HepG2 (cell line): Measurements from ENCODE around the gene TMCC2. TPM values are rescaled to one million over a fixed set of nuclear protein-coding genes. Genes with fewer than 3 reads are reported as not detected.
A peak's percentile ranks its signal among the peaks of the same experiment; 100 is the strongest.

ENCODE experiments used
- BCL6 ChIP-seq: IDR thresholded peaks from 2 replicates; pipeline ENCODE4 v1.6.1; 2016; ENCODE audit warnings: missing genetic modification reagents, missing compliant biosample characterization
- BHLHE40 ChIP-seq: IDR thresholded peaks from 2 replicates; pipeline ENCODE4 v1.6.1; 2011; ENCODE audit warnings: low read length, improper control_type of control experiment
- CHD2 ChIP-seq: IDR thresholded peaks from 2 replicates; pipeline ENCODE4 v1.6.1; 2011; ENCODE audit warnings: low read depth, low read length, improper control_type of control experiment
- EED ChIP-seq: sonication (generic); formaldehyde crosslinking; IDR thresholded peaks from 2 replicates; pipeline ENCODE4 v1.5.0; 2020; ENCODE audit warnings: mild to moderate bottlenecking, missing genetic modification reagents
- FOXA3 ChIP-seq: IDR thresholded peaks from 2 replicates; pipeline ENCODE4 v1.6.1; 2016; ENCODE audit warnings: missing genetic modification reagents, missing compliant biosample characterization
- HNF4G ChIP-seq, 2 experiments: sonication (generic) in 1 of 2; formaldehyde crosslinking in 1 of 2; IDR thresholded peaks; 2 replicates each; pipeline versions ENCODE4 v1.4.0 to v1.6.1; 2011 to 2020; ENCODE audit warnings: borderline replicate concordance in 2 of 2, low read depth in 2 of 2, mild to moderate bottlenecking in 2 of 2, low read length in 1 of 2, missing genetic modification reagents in 1 of 2, moderate library complexity in 1 of 2
- MXI1 ChIP-seq: IDR thresholded peaks from 3 replicates; pipeline ENCODE4 v1.6.1; 2012; ENCODE audit warnings: low read depth, low read length, inconsistent platforms, borderline replicate concordance
- PHF5A ChIP-seq: IDR thresholded peaks from one replicate; pipeline ENCODE4 v1.6.1; 2018; ENCODE audit warnings: low read depth, missing genetic modification reagents; ENCODE audit not compliant: unreplicated experiment
- RBM22 ChIP-seq: fragments of 200-400 bp; formaldehyde crosslinking; optimal IDR thresholded peaks from 2 replicates; pipeline ENCODE3; 2017; ENCODE audit warnings: mild to moderate bottlenecking, low read length, moderate library complexity
- REL ChIP-seq: sonication (generic); formaldehyde crosslinking; conservative IDR thresholded peaks from 2 replicates; pipeline ENCODE4 v1.8.0; 2022; ENCODE audit warnings: mild to moderate bottlenecking, missing genetic modification reagents, moderate library complexity
- SPEN ChIP-seq: sonication (generic); formaldehyde crosslinking; IDR thresholded peaks from 2 replicates; pipeline ENCODE4 v1.5.1; 2020; ENCODE audit warnings: low read depth, mild to moderate bottlenecking, missing genetic modification reagents
- ZBTB38 ChIP-seq: sonication (generic); formaldehyde crosslinking; IDR thresholded peaks from 2 replicates; pipeline ENCODE4 v1.5.1; 2020; ENCODE audit warnings: mild to moderate bottlenecking, missing genetic modification reagents
- ZBTB7A ChIP-seq: sonication (generic); formaldehyde crosslinking; IDR thresholded peaks from 2 replicates; pipeline ENCODE4 v1.8.0; 2022; ENCODE audit warnings: mild to moderate bottlenecking, missing genetic modification reagents
- ZMYM3 ChIP-seq: sonication (generic); formaldehyde crosslinking; IDR thresholded peaks from 2 replicates; pipeline ENCODE4 v1.5.1; 2020; ENCODE audit warnings: mild to moderate bottlenecking, missing genetic modification reagents
- ZNF207 ChIP-seq: fragments of 450-650 bp; IDR thresholded peaks from 2 replicates; pipeline ENCODE4 v1.6.1; 2016; ENCODE audit warnings: antibody characterized with exemption, borderline replicate concordance
- ZNF263 ChIP-seq: sonication (generic); formaldehyde crosslinking; IDR thresholded peaks from 2 replicates; pipeline ENCODE4 v1.4.0; 2020; ENCODE audit warnings: missing genetic modification reagents
- ZNF468 ChIP-seq: sonication (generic); formaldehyde crosslinking; IDR thresholded peaks from 2 replicates; pipeline ENCODE4 v1.8.0; 2022; ENCODE audit warnings: mild to moderate bottlenecking, moderate library complexity, missing genetic modification reagents
- ZNF567 ChIP-seq: sonication (generic); formaldehyde crosslinking; IDR thresholded peaks from 2 replicates; pipeline ENCODE4 v1.8.1; 2023; ENCODE audit warnings: mild to moderate bottlenecking, missing genetic modification reagents, borderline replicate concordance
- ZNF607 ChIP-seq: sonication (generic); formaldehyde crosslinking; IDR thresholded peaks from 2 replicates; pipeline ENCODE4 v1.5.1; 2020; ENCODE audit warnings: missing genetic modification reagents, mild to moderate bottlenecking, borderline replicate concordance
- ZNF672 ChIP-seq: sonication (generic); formaldehyde crosslinking; IDR thresholded peaks from 2 replicates; pipeline ENCODE4 v1.8.1; 2022; ENCODE audit warnings: missing genetic modification reagents
- ZNF780A ChIP-seq: sonication (generic); formaldehyde crosslinking; IDR thresholded peaks from 2 replicates; pipeline ENCODE4 v1.8.0; 2022; ENCODE audit warnings: mild to moderate bottlenecking, missing genetic modification reagents, moderate library complexity
- ZNF792 ChIP-seq: IDR thresholded peaks from 2 replicates; pipeline ENCODE4 v1.6.1; 2016
- polyA plus RNA-seq, 8 experiments: library from polyadenylated mRNA; depleted of rRNA in 3 of 8; stranded (reverse) in 7 of 8; unstranded in 1 of 8; fragments of >200 nt; fragmentation: Illumina TruSeq in 4 of 8; extraction: Trizol in 4 of 8; gene quantifications; 2 replicates each; pipeline versions ENCODE4 v1.2.1 to v1.2.3, GENCODE V29; 2011 to 2016; ENCODE audit warnings: low read depth in 4 of 8, missing spikeins in 1 of 8, mixed read lengths in 1 of 8; ENCODE audit not compliant: insufficient read depth in 1 of 8
- total RNA-seq, 5 experiments: library from RNA; depleted of rRNA; stranded (reverse); fragments of >200 nt; fragmentation: Illumina TruSeq; extraction: Trizol; gene quantifications; 2 replicates each; pipeline ENCODE4 v1.2.3, GENCODE V29; 2016; ENCODE audit warnings: low read depth in 1 of 5
- TF ChIP-seq, protein P1 (sequence below): sonication (generic); formaldehyde crosslinking; IDR thresholded peaks from 2 replicates; pipeline ENCODE4 v1.4.0; 2020; ENCODE audit warnings: missing genetic modification reagents
- TF ChIP-seq, protein P2 (sequence below), 2 experiments: sonication (generic) in 1 of 2; formaldehyde crosslinking in 1 of 2; IDR thresholded peaks; 2 replicates each; pipeline versions ENCODE4 v1.4.0 to v1.6.1; 2018 to 2020; ENCODE audit warnings: missing genetic modification reagents in 2 of 2, borderline replicate concordance in 1 of 2, low read depth in 1 of 2, mild to moderate bottlenecking in 1 of 2, missing biosample characterization in 1 of 2
- TF ChIP-seq, protein P3 (sequence below): sonication (generic); formaldehyde crosslinking; IDR thresholded peaks from 2 replicates; pipeline ENCODE4 v1.5.0; 2020; ENCODE audit warnings: mild to moderate bottlenecking, missing genetic modification reagents, moderate library complexity

The TMCC2 gene
- total and polyA plus RNA-seq, 2 of the 13 experiments (the other 11 are each of a cell fraction or from before 2014, with no cell fraction given): 0.12 to 0.24 TPM

DNA sequence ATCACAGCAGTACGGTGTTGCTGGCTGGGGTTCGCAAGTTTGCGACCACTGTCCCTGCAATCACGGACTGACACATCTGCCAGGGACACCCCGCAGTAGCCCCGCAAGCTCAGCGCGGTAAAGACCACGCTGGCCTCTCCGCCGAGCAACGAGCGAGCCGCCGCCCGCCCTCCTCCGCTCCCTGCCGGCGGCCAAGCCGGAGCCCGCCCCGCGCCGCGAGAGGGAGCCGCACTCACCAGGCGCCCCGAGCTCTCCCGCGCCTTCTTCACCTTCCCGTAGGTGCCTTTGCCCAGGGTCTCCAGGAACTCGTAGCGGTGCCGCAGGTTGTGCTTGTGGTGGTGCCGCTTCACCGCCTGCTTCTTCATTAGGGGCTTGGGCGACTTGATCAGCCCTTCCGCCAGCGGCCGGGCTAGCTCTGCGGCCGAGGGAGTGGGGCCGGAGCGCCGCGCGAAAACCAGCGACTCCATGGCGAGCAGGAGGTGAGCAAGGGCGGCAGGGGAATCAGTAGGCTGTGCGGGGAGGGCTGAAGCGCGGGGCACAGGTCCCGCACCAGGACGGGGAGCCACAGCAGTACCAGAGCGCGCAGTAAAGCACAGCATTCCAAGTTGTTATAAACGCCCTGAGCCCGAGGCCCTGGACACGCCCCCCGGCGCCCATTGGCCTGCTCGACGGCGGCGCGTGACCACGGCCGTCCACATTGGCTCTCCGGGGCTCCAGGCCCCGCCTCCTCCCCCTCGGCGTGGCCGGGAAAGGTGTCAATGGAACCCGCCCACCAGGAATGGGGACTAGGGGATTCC lies 93.6 kb downstream of the TMCC2 start, which contains the start of gene NUAK2 (continued):
- TF ChIP-seq ZNF792 (CRISPR knock-in tag) (no peak; the same call in 1 of the 2 replicates), ZMYM3 (CRISPR knock-in tag) (no peak), ZNF607 (CRISPR knock-in tag) (no peak), HNF4G (IDR thresholded peaks at IDR 0.05; ENCODE audit: borderline replicate concordance, low read depth, low read length) (no peak), HNF4G (CRISPR knock-in tag; IDR thresholded peaks at IDR 0.05; ENCODE audit: borderline replicate concordance, low read depth) (no peak), ZNF207 (no peak), REL (CRISPR knock-in tag) (no peak), ZNF780A (CRISPR knock-in tag) (no peak), MXI1 (peak; percentile 16; the same call in 1 of the 3 replicates), ZBTB38 (CRISPR knock-in tag) (no peak), RBM22 (no peak), ZNF263 (CRISPR knock-in tag) (no peak), CHD2 (no peak), EED (CRISPR knock-in tag) (0 out of 2 replicates have a peak, but pooled peaks have one; percentile 26), BHLHE40 (0 out of 2 replicates have a peak, but pooled peaks have one; percentile 54), ZBTB7A (CRISPR knock-in tag) (no peak), ZNF567 (CRISPR knock-in tag) (0 out of 2 replicates have a peak, but pooled peaks have one; percentile 54), SPEN (peak; percentile 41; the same call in 1 of the 2 replicates), ZNF672 (no peak), ZNF468 (CRISPR knock-in tag) (no peak), BCL6 (CRISPR knock-in tag) (no peak; the same call in none of the 2 replicates), PHF5A (CRISPR knock-in tag) (no peak), FOXA3 (CRISPR knock-in tag) (no peak; the same call in 1 of the 2 replicates)
- TF ChIP-seq, protein P1, sequence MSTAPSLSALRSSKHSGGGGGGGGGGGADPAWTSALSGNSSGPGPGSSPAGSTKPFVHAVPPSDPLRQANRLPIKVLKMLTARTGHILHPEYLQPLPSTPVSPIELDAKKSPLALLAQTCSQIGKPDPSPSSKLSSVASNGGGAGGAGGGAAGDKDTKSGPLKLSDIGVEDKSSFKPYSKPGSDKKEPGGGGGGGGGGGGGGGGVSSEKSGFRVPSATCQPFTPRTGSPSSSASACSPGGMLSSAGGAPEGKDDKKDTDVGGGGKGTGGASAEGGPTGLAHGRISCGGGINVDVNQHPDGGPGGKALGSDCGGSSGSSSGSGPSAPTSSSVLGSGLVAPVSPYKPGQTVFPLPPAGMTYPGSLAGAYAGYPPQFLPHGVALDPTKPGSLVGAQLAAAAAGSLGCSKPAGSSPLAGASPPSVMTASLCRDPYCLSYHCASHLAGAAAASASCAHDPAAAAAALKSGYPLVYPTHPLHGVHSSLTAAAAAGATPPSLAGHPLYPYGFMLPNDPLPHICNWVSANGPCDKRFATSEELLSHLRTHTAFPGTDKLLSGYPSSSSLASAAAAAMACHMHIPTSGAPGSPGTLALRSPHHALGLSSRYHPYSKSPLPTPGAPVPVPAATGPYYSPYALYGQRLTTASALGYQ (CRISPR knock-in tag): 0 out of 2 replicates have a peak, but pooled peaks have one; percentile 33
- TF ChIP-seq, protein P2, sequence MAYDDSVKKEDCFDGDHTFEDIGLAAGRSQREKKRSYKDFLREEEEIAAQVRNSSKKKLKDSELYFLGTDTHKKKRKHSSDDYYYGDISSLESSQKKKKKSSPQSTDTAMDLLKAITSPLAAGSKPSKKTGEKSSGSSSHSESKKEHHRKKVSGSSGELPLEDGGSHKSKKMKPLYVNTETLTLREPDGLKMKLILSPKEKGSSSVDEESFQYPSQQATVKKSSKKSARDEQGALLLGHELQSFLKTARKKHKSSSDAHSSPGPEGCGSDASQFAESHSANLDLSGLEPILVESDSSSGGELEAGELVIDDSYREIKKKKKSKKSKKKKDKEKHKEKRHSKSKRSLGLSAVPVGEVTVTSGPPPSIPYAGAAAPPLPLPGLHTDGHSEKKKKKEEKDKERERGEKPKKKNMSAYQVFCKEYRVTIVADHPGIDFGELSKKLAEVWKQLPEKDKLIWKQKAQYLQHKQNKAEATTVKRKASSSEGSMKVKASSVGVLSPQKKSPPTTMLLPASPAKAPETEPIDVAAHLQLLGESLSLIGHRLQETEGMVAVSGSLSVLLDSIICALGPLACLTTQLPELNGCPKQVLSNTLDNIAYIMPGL (CRISPR knock-in tag; IDR thresholded peaks at IDR 0.05; ENCODE audit: borderline replicate concordance in 1 of 2, low read depth in 1 of 2): peak; percentile 59 to 81; a peak in 2 of 4 replicates
- TF ChIP-seq, protein P3, sequence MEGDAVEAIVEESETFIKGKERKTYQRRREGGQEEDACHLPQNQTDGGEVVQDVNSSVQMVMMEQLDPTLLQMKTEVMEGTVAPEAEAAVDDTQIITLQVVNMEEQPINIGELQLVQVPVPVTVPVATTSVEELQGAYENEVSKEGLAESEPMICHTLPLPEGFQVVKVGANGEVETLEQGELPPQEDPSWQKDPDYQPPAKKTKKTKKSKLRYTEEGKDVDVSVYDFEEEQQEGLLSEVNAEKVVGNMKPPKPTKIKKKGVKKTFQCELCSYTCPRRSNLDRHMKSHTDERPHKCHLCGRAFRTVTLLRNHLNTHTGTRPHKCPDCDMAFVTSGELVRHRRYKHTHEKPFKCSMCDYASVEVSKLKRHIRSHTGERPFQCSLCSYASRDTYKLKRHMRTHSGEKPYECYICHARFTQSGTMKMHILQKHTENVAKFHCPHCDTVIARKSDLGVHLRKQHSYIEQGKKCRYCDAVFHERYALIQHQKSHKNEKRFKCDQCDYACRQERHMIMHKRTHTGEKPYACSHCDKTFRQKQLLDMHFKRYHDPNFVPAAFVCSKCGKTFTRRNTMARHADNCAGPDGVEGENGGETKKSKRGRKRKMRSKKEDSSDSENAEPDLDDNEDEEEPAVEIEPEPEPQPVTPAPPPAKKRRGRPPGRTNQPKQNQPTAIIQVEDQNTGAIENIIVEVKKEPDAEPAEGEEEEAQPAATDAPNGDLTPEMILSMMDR (CRISPR knock-in tag): peak; percentile 57
